ENCODE results near the gene P2RY2. TPM values are rescaled to one million over a fixed set of nuclear protein-coding genes. Genes with fewer than 3 reads are reported as not detected.

The P2RY2 gene
- polyA plus RNA-seq, 1 donor from 2014 or later = not detected

DNA sequence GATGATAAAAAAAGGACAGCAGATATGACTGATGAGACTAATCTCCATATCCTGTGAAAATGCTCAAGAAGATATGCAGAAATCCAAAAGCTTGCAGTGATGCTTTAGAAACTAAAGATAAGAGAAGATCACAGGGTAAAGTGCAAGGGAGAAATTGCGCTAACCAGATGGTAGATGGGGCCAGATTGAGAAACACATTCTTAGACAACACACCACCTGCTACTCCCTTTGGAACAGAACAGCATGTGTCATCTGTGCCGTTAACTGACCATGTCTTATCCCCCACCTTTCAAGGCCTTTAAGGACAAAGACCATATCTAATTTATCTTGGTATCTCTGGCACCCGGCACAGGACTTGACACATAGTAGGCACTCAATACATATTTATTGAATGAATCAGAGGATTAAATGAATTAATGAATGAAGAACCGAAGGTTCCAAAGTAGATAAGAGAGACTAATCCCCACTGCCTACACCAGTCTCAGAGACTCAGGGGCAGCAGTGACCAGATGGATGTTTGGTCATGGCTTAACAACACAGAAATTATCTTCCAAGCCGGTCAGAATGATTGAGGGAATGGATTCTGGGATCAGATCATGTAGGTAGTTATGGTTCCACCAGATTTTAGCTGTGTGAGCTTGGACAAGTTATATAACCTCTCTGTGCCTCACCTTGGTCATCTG, 12.3 kb upstream of the P2RY2 start:
- no peak overlapping the region for H3K4me3 ChIP-seq (ENCODE audit: low read length)
- H2AFZ ChIP-seq (ENCODE audit: low read depth, low read length) = no peak overlapping the region

DNA sequence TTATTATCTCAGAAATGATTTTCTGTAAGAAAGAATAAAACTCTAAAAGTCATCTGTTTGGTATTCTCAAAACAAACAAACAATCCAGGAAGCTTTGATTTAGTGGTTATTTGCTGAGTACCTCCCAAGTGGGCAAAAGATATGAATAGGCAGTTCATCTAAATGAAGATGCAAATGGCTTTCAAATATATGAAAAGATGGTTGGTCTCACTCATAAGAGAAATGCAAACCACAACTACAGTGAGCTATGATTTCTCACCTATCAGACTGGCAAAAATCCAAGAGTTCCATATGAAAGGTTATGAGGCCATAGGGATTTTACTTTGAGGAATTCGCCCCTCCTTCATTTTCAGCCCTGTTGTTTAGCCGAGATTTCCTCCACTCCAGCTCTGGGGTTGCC, 11.3 kb upstream of the P2RY2 start:
- no peaks in the 10 kb centered on the region for H4K20me1 ChIP-seq (ENCODE audit: insufficient read depth)
- H3K4me3 ChIP-seq (ENCODE audit: low read length) = no peak overlapping the region
- no peaks in the 10 kb centered on the region for H3K79me2 ChIP-seq (replicated peaks; ENCODE audit: insufficient read depth, low read length)
- no peak overlapping the region for H3K4me2 ChIP-seq (ENCODE audit: low read length)
- no peaks in the 10 kb centered on the region for H3K27me3 ChIP-seq (ENCODE audit: insufficient read depth, low read depth, low read length)
- H3K27ac ChIP-seq (ENCODE audit: low read length) = no peak overlapping the region
- TF ChIP-seq EZH2 (IDR thresholded peaks at IDR 0.05; ENCODE audit: borderline replicate concordance, insufficient read depth, low read length, poor library complexity, severe bottlenecking) (no peak), SMC3 (conservative IDR thresholded peaks at IDR 0.05; ENCODE audit: poor library complexity) (no peak), EP300 (conservative IDR thresholded peaks at IDR 0.05; ENCODE audit: poor library complexity, severe bottlenecking) (no peak)
- H3K9ac ChIP-seq (ENCODE audit: low read length) = no peak overlapping the region
- no peaks in the 10 kb centered on the region for H3K36me3 ChIP-seq (ENCODE audit: insufficient read depth, low read length)
- H3K9me3 ChIP-seq (ENCODE audit: low read length) = no peaks in the 10 kb centered on the region
- H2AFZ ChIP-seq (ENCODE audit: low read depth, low read length) = no peak overlapping the region
- no peaks in the 10 kb centered on the region for H3F3A ChIP-seq (ENCODE audit: insufficient read depth, low read length, poor library complexity, severe bottlenecking)
- no peaks in the 10 kb centered on the region for H3K9me2 ChIP-seq (ENCODE audit: insufficient read depth, low read length)

More for the DNA sequence above, 12.3 kb upstream of the P2RY2 start:
- Histone ChIP-seq H3K9ac (ENCODE audit: low read length) (no peak overlapping the region), H3K27me3 (ENCODE audit: insufficient read depth, low read depth, low read length) (no peaks in the 10 kb centered on the region), H3K27ac (ENCODE audit: low read length) (no peak overlapping the region), H3K4me2 (ENCODE audit: low read length) (no peak overlapping the region), H3K9me2 (ENCODE audit: insufficient read depth, low read length) (no peaks in the 10 kb centered on the region), H4K20me1 (ENCODE audit: insufficient read depth) (no peaks in the 10 kb centered on the region), H3F3A (ENCODE audit: insufficient read depth, low read length, poor library complexity, severe bottlenecking) (no peaks in the 10 kb centered on the region), H3K79me2 (replicated peaks; ENCODE audit: insufficient read depth, low read length) (no peaks in the 10 kb centered on the region), H3K9me3 (ENCODE audit: low read length) (no peaks in the 10 kb centered on the region), H3K36me3 (ENCODE audit: insufficient read depth, low read length) (no peaks in the 10 kb centered on the region)
- TF ChIP-seq RAD21 (conservative IDR thresholded peaks at IDR 0.05) = no peak
- no peak for TF ChIP-seq MXI1 (conservative IDR thresholded peaks at IDR 0.05; ENCODE audit: poor library complexity, severe bottlenecking)
- TF ChIP-seq POLR2AphosphoS5 (IDR thresholded peaks at IDR 0.05) = no peak
- TF ChIP-seq, protein P1, sequence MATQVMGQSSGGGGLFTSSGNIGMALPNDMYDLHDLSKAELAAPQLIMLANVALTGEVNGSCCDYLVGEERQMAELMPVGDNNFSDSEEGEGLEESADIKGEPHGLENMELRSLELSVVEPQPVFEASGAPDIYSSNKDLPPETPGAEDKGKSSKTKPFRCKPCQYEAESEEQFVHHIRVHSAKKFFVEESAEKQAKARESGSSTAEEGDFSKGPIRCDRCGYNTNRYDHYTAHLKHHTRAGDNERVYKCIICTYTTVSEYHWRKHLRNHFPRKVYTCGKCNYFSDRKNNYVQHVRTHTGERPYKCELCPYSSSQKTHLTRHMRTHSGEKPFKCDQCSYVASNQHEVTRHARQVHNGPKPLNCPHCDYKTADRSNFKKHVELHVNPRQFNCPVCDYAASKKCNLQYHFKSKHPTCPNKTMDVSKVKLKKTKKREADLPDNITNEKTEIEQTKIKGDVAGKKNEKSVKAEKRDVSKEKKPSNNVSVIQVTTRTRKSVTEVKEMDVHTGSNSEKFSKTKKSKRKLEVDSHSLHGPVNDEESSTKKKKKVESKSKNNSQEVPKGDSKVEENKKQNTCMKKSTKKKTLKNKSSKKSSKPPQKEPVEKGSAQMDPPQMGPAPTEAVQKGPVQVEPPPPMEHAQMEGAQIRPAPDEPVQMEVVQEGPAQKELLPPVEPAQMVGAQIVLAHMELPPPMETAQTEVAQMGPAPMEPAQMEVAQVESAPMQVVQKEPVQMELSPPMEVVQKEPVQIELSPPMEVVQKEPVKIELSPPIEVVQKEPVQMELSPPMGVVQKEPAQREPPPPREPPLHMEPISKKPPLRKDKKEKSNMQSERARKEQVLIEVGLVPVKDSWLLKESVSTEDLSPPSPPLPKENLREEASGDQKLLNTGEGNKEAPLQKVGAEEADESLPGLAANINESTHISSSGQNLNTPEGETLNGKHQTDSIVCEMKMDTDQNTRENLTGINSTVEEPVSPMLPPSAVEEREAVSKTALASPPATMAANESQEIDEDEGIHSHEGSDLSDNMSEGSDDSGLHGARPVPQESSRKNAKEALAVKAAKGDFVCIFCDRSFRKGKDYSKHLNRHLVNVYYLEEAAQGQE (IDR thresholded peaks at IDR 0.05; ENCODE audit: borderline replicate concordance) = no peak
- no peak for TF ChIP-seq EP300 (conservative IDR thresholded peaks at IDR 0.05; ENCODE audit: poor library complexity, severe bottlenecking)
- TF ChIP-seq TAF1 (IDR thresholded peaks at IDR 0.05; ENCODE audit: low read depth) = no peak
- no peak for TF ChIP-seq SMC3 (conservative IDR thresholded peaks at IDR 0.05; ENCODE audit: poor library complexity)
- TF ChIP-seq, protein P2, sequence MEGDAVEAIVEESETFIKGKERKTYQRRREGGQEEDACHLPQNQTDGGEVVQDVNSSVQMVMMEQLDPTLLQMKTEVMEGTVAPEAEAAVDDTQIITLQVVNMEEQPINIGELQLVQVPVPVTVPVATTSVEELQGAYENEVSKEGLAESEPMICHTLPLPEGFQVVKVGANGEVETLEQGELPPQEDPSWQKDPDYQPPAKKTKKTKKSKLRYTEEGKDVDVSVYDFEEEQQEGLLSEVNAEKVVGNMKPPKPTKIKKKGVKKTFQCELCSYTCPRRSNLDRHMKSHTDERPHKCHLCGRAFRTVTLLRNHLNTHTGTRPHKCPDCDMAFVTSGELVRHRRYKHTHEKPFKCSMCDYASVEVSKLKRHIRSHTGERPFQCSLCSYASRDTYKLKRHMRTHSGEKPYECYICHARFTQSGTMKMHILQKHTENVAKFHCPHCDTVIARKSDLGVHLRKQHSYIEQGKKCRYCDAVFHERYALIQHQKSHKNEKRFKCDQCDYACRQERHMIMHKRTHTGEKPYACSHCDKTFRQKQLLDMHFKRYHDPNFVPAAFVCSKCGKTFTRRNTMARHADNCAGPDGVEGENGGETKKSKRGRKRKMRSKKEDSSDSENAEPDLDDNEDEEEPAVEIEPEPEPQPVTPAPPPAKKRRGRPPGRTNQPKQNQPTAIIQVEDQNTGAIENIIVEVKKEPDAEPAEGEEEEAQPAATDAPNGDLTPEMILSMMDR (IDR thresholded peaks at IDR 0.05; ENCODE audit: poor library complexity, severe bottlenecking) = no peak
- TF ChIP-seq EZH2 (IDR thresholded peaks at IDR 0.05; ENCODE audit: borderline replicate concordance, insufficient read depth, low read length, poor library complexity, severe bottlenecking) = no peak
